Spleen (tissue), 11 donors: ENCODE measurements around the gene SMPX. TPM values are rescaled to one million over a fixed set of nuclear protein-coding genes. Genes with fewer than 3 reads are reported as not detected.

Experiments used
- DNase-seq: peaks from one replicate; pipeline ENCODE4 v3.0.0-alpha.2; 2020
- H3K27ac ChIP-seq, 8 donors: fragments of 200-600 bp; sonication (generic) in 7 of 8; 1 replicate in 4 of 8; 2 replicates in 4 of 8; pipeline versions ENCODE4 v1.5.0 to v1.8.0; 2016 to 2021; ENCODE audit warnings: inconsistent platforms in 4 of 8, mild to moderate bottlenecking in 4 of 8, moderate library complexity in 1 of 8
- H3K27me3 ChIP-seq, 7 donors: fragments of 200-600 bp; sonication (generic) in 6 of 7; replicated peaks in 1 of 7; 1 replicate in 4 of 7; 2 replicates in 3 of 7; pipeline versions ENCODE4 v1.5.0 to v1.8.0; 2016 to 2021; ENCODE audit warnings: inconsistent platforms in 3 of 7, mild to moderate bottlenecking in 1 of 7
- H3K36me3 ChIP-seq, 6 donors: fragments of 200-600 bp; sonication (generic) in 5 of 6; 1 replicate in 4 of 6; 2 replicates in 2 of 6; pipeline versions ENCODE4 v1.5.0 to v1.8.0; 2016 to 2021; ENCODE audit warnings: inconsistent platforms in 2 of 6
- H3K4me1 ChIP-seq, 6 donors: fragments of 200-600 bp; sonication (generic) in 5 of 6; 1 replicate in 3 of 6; 2 replicates in 3 of 6; pipeline versions ENCODE4 v1.5.0 to v1.8.0; 2016 to 2021; ENCODE audit warnings: inconsistent platforms in 3 of 6
- H3K4me3 ChIP-seq, 8 donors: fragments of 200-600 bp; sonication (generic) in 7 of 8; 1 replicate in 4 of 8; 2 replicates in 4 of 8; pipeline versions ENCODE4 v1.5.0 to v1.8.0; 2016 to 2021; ENCODE audit warnings: inconsistent platforms in 4 of 8, mild to moderate bottlenecking in 4 of 8, moderate library complexity in 2 of 8
- H3K9me3 ChIP-seq, 8 donors: fragments of 200-600 bp; sonication (generic) in 7 of 8; 1 replicate in 4 of 8; 2 replicates in 4 of 8; pipeline versions ENCODE4 v1.5.0 to v1.8.0; 2016 to 2021; ENCODE audit warnings: inconsistent platforms in 4 of 8
- POLR2A ChIP-seq, 3 donors: fragments of 450-650 bp; IDR thresholded peaks; one replicate each; pipeline ENCODE4 v1.5.1; 2017; ENCODE audit warnings: antibody characterized with exemption in 3 of 3, mild to moderate bottlenecking in 1 of 3
- POLR2AphosphoS5 ChIP-seq, 3 donors: sonication (generic); formaldehyde crosslinking; IDR thresholded peaks; one replicate each; pipeline ENCODE4 v1.5.1; 2017; ENCODE audit warnings: antibody characterized with exemption in 3 of 3
- WGBS, 5 donors: extraction: QIAGEN DNeasy Blood & Tissue Kit in 3 of 5; methylation state at CpG; one replicate each; pipeline versions ENCODE4 v1.1.5 to v1.1.7; 2013 to 2018; 5-methylcytosine and 5-hydroxymethylcytosine counted together
- intact Hi-C: fragments of 100-400 bp; cut with DNase I; formaldehyde crosslinking; loops from one replicate; pipeline ENCODE4 v1.15.0; 2023; ENCODE audit warnings: low total_unique reads
- polyA plus RNA-seq, 3 donors: library from polyadenylated mRNA; stranded (reverse); fragments of 200-250 nt; gene quantifications; one replicate each; pipeline ENCODE4 v1.2.1, GENCODE V29; 2013
- total RNA-seq, 7 donors: library from RNA; depleted of rRNA in 3 of 7; stranded (reverse); fragments of >200 nt in 3 of 7; fragmentation: NEBNext Ultra II Directional in 4 of 7; extraction: Animal tissue kit (Norgen Biotek cat#: 25700) in 4 of 7; gene quantifications; one replicate each; pipeline versions ENCODE4 v1.1.0 to v1.2.1, GENCODE V29; 2016 to 2021
- TF ChIP-seq, protein P1 (sequence below), 11 experiments: fragments of 200-600 bp in 7 of 11; fragments of 450-650 bp in 4 of 11; sonication (generic) in 4 of 11; IDR thresholded peaks in 8 of 11; conservative IDR thresholded peaks in 3 of 11; 1 replicate in 7 of 11; 2 replicates in 4 of 11; pipeline versions ENCODE4 v1.4.0 to v1.8.0; 2016 to 2021; ENCODE audit warnings: antibody characterized with exemption in 11 of 11, inconsistent platforms in 4 of 11, mild to moderate bottlenecking in 1 of 11
- donor health status: healthy with polysubstance abuse.
- donor health status: DM: no; HTN: no; CAD: no; lungs with moderate emphysema.
- donor health status: DM: no; HTN: no; CAD: no.
- donor health status: Bipolar disorder and iron deficiency.
- donor health status: healthy.
- donor health status: DM: no; HTN: no; CAD: no.
- donor health status: DM: yes; HTN: yes; CAD: no.

Gene SMPX
- total and polyA plus RNA-seq, 10 donors, result 0.15 TPM; not detected in 9

DNA sequence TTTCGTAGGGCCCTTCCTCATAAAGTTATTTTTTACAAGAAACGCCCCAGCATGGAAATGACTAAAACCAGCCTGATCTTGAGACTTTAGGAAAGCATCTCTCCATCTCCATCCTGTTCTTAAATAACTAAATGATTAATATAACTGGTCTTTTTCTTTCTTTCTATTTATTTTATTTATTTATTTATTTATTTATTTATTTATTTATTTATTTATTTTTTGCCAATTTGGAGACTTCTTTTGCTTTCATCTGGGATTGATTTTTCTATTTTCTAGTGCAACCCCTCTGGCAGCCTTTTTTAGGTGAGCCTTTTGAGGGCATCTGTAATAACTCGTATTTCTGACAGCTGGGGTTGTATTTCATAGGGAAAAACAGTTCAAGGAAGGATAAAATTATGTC, 98.6 kb downstream of the SMPX start:
- Histone ChIP-seq H3K9me3 (peaks cover 0 to 7% (median 0%) of the 10 kb centered on the region in 8 donors), H3K4me1 (peaks cover 0 to 8% (median 0%) of the 10 kb centered on the region in 6 donors), H3K36me3 (no peaks in the 10 kb centered on the region), H3K27ac (no peak overlapping the region), H3K4me3 (no peak overlapping the region), H3K27me3 (peaks cover 0 to 43% (median 25%) of the 10 kb centered on the region in 7 donors)
- no peak for TF ChIP-seq POLR2AphosphoS5 (IDR thresholded peaks at IDR 0.05)
- TF ChIP-seq, protein P1, sequence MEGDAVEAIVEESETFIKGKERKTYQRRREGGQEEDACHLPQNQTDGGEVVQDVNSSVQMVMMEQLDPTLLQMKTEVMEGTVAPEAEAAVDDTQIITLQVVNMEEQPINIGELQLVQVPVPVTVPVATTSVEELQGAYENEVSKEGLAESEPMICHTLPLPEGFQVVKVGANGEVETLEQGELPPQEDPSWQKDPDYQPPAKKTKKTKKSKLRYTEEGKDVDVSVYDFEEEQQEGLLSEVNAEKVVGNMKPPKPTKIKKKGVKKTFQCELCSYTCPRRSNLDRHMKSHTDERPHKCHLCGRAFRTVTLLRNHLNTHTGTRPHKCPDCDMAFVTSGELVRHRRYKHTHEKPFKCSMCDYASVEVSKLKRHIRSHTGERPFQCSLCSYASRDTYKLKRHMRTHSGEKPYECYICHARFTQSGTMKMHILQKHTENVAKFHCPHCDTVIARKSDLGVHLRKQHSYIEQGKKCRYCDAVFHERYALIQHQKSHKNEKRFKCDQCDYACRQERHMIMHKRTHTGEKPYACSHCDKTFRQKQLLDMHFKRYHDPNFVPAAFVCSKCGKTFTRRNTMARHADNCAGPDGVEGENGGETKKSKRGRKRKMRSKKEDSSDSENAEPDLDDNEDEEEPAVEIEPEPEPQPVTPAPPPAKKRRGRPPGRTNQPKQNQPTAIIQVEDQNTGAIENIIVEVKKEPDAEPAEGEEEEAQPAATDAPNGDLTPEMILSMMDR (IDR thresholded peaks at IDR 0.05 in 8 of 11, conservative IDR thresholded peaks at IDR 0.05 in 3 of 11), result no peak
- no peak for TF ChIP-seq POLR2A (IDR thresholded peaks at IDR 0.05)
- no peak for DNase-seq
- intact Hi-C loops, result no loop called here
- WGBS, 5 donors, result 67 to 86% (median 69%) methylated on average over 3 of the region's 3 CpGs

DNA sequence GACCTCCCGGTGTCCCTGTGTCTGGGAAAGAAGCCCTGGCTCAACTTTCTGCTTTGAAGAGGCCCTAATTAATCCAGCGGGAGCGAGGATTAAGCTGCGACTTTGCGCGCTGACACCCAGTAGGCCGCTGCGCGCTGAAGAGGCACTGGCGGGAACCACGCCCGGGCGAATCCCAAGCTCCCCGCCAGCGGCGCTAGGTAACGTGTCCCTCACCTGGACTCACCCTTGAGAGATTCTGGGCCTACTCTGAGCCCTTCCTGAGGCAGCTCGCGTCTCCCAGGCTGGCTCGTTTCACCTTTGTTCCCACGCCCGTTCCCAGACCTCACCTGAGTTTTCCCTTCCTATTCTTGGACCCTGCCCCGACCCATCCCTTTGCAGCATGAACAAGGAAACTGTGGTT, 99.2 kb downstream of the SMPX start:
- Histone ChIP-seq H3K27ac (no peak overlapping the region), H3K27me3 (peaks cover 0 to 40% (median 25%) of the 10 kb centered on the region in 7 donors), H3K9me3 (peaks cover 0 to 7% (median 0%) of the 10 kb centered on the region in 8 donors), H3K4me3 (peak overlapping the region in 6 of 8 donors; percentile 15 to 52 (median 26)), H3K4me1 (peaks cover 0 to 8% (median 0%) of the 10 kb centered on the region in 6 donors), H3K36me3 (no peaks in the 10 kb centered on the region)
- intact Hi-C loops, result no loop called here
- TF ChIP-seq POLR2AphosphoS5 (IDR thresholded peaks at IDR 0.05), result no peak
- TF ChIP-seq, protein P1 (IDR thresholded peaks at IDR 0.05 in 8 of 11, conservative IDR thresholded peaks at IDR 0.05 in 3 of 11), result no peak
- 22 to 47% (median 41%) methylated on average over 10 to 23 of the region's 23 CpGs for WGBS, 5 donors
- DNase-seq, result no peak

DNA sequence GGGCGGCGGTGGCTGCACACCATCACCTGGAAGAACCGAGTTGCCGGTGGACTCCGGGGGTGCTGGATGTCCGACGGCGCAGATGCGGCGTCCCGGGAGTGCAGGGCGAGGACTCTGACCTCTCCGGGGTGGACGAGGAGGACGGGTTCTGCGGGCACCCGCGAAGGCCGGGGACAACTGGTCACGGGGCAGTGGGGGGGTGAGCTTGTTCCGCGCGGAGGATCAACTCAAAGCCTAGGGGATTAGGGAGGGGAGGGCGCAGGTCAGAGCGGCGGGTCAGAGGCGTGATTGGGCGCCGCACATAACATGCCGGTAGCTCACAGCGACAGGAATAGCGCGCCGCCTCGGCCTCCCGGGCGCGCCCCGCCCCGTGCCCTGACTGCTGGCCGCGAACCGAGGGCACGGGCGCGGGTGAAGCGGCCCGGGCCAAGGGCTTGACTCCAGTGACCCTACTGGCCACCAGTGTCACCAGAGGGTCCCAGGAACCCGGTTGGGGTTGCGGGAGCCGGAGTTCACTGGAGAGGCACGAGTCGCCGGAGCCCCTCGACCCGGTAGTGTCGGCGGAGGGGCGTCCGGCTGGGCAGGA, 99.7 kb downstream of the SMPX start, which contains the start of gene KLHL34:
Gene KLHL34 (minus strand): TSS at position 179 of the 586 bp plus-strand sequence. CDS start 542 bp downstream, outside the sequence.
- 5 to 43% (median 19%) methylated on average over 49 to 60 of the region's 60 CpGs; no CpG with 5 or more reads in 1 of the 5 donors for WGBS, 5 donors
- Histone ChIP-seq H3K27ac (no peak within 1 kb of the TSS), H3K4me3 (peak within 1 kb of the TSS; percentile 8 to 52 (median 22)), H3K27me3 (peaks cover 0 to 40% (median 25%) of the 10 kb centered on the region in 7 donors), H3K9me3 (peaks cover 0 to 7% (median 0%) of the 10 kb centered on the region in 8 donors), H3K4me1 (peaks cover 0 to 8% (median 0%) of the 10 kb centered on the region in 6 donors), H3K36me3 (no peaks in the 10 kb centered on the region)
- DNase-seq, result peak; percentile 72
- TF ChIP-seq POLR2AphosphoS5 (IDR thresholded peaks at IDR 0.05) (no peak), POLR2A (IDR thresholded peaks at IDR 0.05) (no peak)
- TF ChIP-seq, protein P1 (IDR thresholded peaks at IDR 0.05 in 8 of 11, conservative IDR thresholded peaks at IDR 0.05 in 3 of 11), result no peak
- intact Hi-C loops, result no loop called here
